Measurements from ENCODE around the gene N4BP2.

DNA sequence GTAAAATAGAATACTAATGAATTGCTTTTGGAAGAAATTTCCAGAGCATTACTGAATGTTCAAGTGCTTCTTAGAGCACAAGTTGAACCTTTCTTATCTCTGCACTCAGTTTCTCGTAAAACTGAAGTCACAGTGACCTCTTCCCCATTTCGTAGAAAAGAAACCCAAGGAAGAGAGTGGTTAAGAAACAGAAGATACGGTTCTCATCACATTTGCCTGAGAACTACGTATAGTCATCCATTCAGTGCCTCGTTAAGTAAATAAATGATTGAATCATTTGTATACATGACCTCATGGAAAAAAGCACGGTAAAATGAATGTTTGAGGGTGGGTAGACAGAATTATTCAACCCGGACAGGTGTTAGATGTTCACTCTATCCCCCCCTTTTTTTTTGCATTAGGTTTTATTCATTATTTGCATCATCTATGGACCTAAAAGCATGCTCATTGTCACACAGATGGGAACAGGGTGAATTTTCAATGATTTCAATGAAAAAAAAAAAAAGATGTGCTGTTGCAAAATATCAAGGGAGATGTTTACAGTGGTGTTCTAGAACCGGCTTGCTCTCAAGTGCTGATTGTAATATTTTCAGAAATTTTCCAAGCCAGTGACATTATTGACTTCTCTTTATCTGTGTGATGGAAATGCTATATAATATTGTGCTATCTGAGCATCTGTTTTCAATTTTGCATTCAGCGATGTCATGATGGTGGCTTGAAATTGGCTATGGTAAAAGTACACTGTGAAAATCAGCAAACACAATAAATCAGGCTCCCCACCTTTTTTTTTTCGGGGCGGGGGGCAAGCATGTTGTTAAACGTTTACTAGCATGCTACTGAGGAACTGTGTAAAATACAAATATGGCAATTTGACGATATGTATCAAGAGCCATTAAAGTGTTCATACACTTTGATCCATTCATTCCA is 144.5 kb downstream of the N4BP2 start:
- TF ChIP-seq POLR2A (IDR thresholded peaks at IDR 0.05; ENCODE audit: low read length) (peak; percentile 63), GATA1 (IDR thresholded peaks at IDR 0.05; ENCODE audit: low read depth, low read length) (no peak)

Measured in erythroblast (primary cell).